IMR-90 (cell line): ENCODE data around the gene CD300H. TPM values are rescaled to one million over a fixed set of nuclear protein-coding genes. Genes with fewer than 3 reads are reported as not detected.

Experiments
- ATAC-seq: fragments of 200-7000 bp; cut with Tn5 transposase; 2 replicates; pipeline ENCODE4 v1.9.1; 2020; ENCODE audit warnings: low read depth, mild to moderate bottlenecking, moderate library complexity
- BruUV-seq: library from RNA; stranded (reverse); fragments of 400-500 nt; replicated peaks from 2 replicates; lab custom pipeline; 2021; lab: Mats Ljungman, UMichigan
- CTCF ChIA-PET: fragments of 300-600 bp; formaldehyde crosslinking; extraction: SDS; loops from one replicate; lab custom pipeline; 2021; ENCODE audit warnings: antibody characterized with exemption; lab: Yijun Ruan, JAX
- POLR2A ChIA-PET: fragments of 300-600 bp; sonication (Branson Sonifier 250); formaldehyde crosslinking; loops from one replicate; lab custom pipeline; 2022; ENCODE audit warnings: antibody characterized with exemption; ENCODE audit not compliant: unreplicated experiment; lab: Charles Lee
- DNase-seq: peaks from one replicate; pipeline ENCODE4 v3.0.0; 2013
- H2AFZ ChIP-seq: replicated peaks from 2 replicates; pipeline ENCODE3; 2013; ENCODE audit warnings: low read length, mild to moderate bottlenecking; ENCODE audit not compliant: poor library complexity
- H2AK5ac ChIP-seq: 2 replicates; pipeline ENCODE4 v1.6.1; 2013; ENCODE audit warnings: low read depth, low read length, inconsistent platforms
- H2AK9ac ChIP-seq: replicated peaks from 2 replicates; pipeline ENCODE3; 2013; ENCODE audit warnings: mild to moderate bottlenecking, low read depth, low read length, moderate library complexity; ENCODE audit not compliant: poor library complexity
- H2BK120ac ChIP-seq: 2 replicates; pipeline ENCODE4 v1.6.1; 2013; ENCODE audit warnings: low read depth, low read length, inconsistent platforms
- H2BK15ac ChIP-seq: 3 replicates; pipeline ENCODE4 v1.6.1; 2013; ENCODE audit warnings: low read depth, low read length, inconsistent platforms
- H2BK20ac ChIP-seq: 2 replicates; pipeline ENCODE4 v1.6.1; 2013; ENCODE audit warnings: low read depth, mild to moderate bottlenecking, inconsistent platforms, low read length, moderate library complexity
- H2BK5ac ChIP-seq: 2 replicates; pipeline ENCODE4 v1.6.1; 2013; ENCODE audit warnings: mild to moderate bottlenecking, low read depth, low read length, inconsistent platforms; ENCODE audit not compliant: poor library complexity, severe bottlenecking
- H3K14ac ChIP-seq: replicated peaks from 2 replicates; pipeline ENCODE4 v1.6.1; 2013; ENCODE audit warnings: low read depth, low read length, inconsistent platforms
- H3K18ac ChIP-seq: 2 replicates; pipeline ENCODE4 v1.6.1; 2013; ENCODE audit warnings: low read depth, low read length, control low read depth
- H3K23ac ChIP-seq: 2 replicates; pipeline ENCODE4 v1.6.1; 2013; ENCODE audit warnings: low read depth, low read length, inconsistent platforms
- H3K27ac ChIP-seq: 2 replicates; pipeline ENCODE4 v1.5.1; 2013; ENCODE audit warnings: mild to moderate bottlenecking, control low read depth, low read length; ENCODE audit not compliant: insufficient read depth
- H3K27me3 ChIP-seq: 2 replicates; pipeline ENCODE4 v1.6.1; 2013; ENCODE audit warnings: low read length; ENCODE audit not compliant: control insufficient read depth, insufficient read depth
- H3K36me3 ChIP-seq: 2 replicates; pipeline ENCODE4 v1.6.1; 2013; ENCODE audit warnings: low read length, mixed read lengths; ENCODE audit not compliant: control insufficient read depth, insufficient read depth
- H3K4ac ChIP-seq: 2 replicates; pipeline ENCODE4 v1.6.1; 2013; ENCODE audit warnings: low read depth, low read length, inconsistent platforms
- H3K4me1 ChIP-seq: 2 replicates; pipeline ENCODE4 v1.6.1; 2013; ENCODE audit warnings: low read length, mixed read lengths; ENCODE audit not compliant: control insufficient read depth, insufficient read depth
- H3K4me2 ChIP-seq: 2 replicates; pipeline ENCODE4 v1.6.1; 2013; ENCODE audit warnings: low read depth, mild to moderate bottlenecking, control low read depth, low read length, moderate library complexity
- H3K4me3 ChIP-seq: 2 replicates; pipeline ENCODE4 v1.5.1; 2013; ENCODE audit warnings: low read depth, mild to moderate bottlenecking, control low read depth, low read length, moderate library complexity; ENCODE audit not compliant: insufficient read depth
- H3K56ac ChIP-seq: 2 replicates; pipeline ENCODE4 v1.6.1; 2013; ENCODE audit warnings: low read length, inconsistent platforms; ENCODE audit not compliant: insufficient read depth; ENCODE audit errors: extremely low read depth
- H3K79me1 ChIP-seq, 2 experiments: 2 replicates each; pipeline ENCODE4 v1.6.1; 2013; ENCODE audit warnings: low read length in 2 of 2, inconsistent platforms in 1 of 2, low read depth in 1 of 2
- H3K9ac ChIP-seq: 2 replicates; pipeline ENCODE4 v1.6.1; 2013; ENCODE audit warnings: low read depth, low read length, control low read depth
- H3K9me1 ChIP-seq: 2 replicates; pipeline ENCODE4 v1.6.1; 2013; ENCODE audit warnings: low read length, inconsistent platforms; ENCODE audit not compliant: insufficient read depth
- H3K9me3 ChIP-seq: 2 replicates; pipeline ENCODE4 v1.6.1; 2013; ENCODE audit warnings: low read length; ENCODE audit not compliant: control insufficient read depth, insufficient read depth
- H4K20me1 ChIP-seq: 2 replicates; pipeline ENCODE4 v1.6.1; 2013; ENCODE audit warnings: low read length, inconsistent platforms; ENCODE audit not compliant: insufficient read depth
- H4K5ac ChIP-seq: 2 replicates; pipeline ENCODE4 v1.6.1; 2013; ENCODE audit warnings: mild to moderate bottlenecking, low read depth, low read length, control low read depth
- H4K8ac ChIP-seq, 2 experiments: 2 replicates each; pipeline ENCODE4 v1.6.1; 2013; ENCODE audit warnings: low read depth in 2 of 2, low read length in 2 of 2, control low read depth in 1 of 2, inconsistent platforms in 1 of 2
- H4K91ac ChIP-seq: 2 replicates; pipeline ENCODE4 v1.6.1; 2013; ENCODE audit warnings: low read depth, low read length, inconsistent platforms; ENCODE audit not compliant: insufficient read depth
- BHLHE40 ChIP-seq: fragments of 150-350 bp; IDR thresholded peaks from 2 replicates; pipeline ENCODE4 v1.6.1; 2016; ENCODE audit warnings: mild to moderate bottlenecking, low read depth, low read length
- CEBPB ChIP-seq: IDR thresholded peaks from 2 replicates; pipeline ENCODE4 v1.6.1; 2012; ENCODE audit warnings: low read depth, low read length, improper control_type of control experiment
- CHD1 ChIP-seq: IDR thresholded peaks from 2 replicates; pipeline ENCODE4 v1.6.1; 2012; ENCODE audit warnings: low read depth, low read length, improper control_type of control experiment
- ELK1 ChIP-seq: fragments of 150-350 bp; IDR thresholded peaks from 2 replicates; pipeline ENCODE4 v1.6.1; 2016; ENCODE audit warnings: low read depth, mild to moderate bottlenecking, low read length, moderate library complexity, borderline replicate concordance
- FOS ChIP-seq: fragments of 150-350 bp; IDR thresholded peaks from 2 replicates; pipeline ENCODE4 v1.6.1; 2016; ENCODE audit warnings: low read depth, low read length
- MAFK ChIP-seq: IDR thresholded peaks from 2 replicates; pipeline ENCODE4 v1.6.1; 2012; ENCODE audit warnings: low read depth, low read length, improper control_type of control experiment
- MAZ ChIP-seq: IDR thresholded peaks from 2 replicates; pipeline ENCODE4 v1.6.1; 2012; ENCODE audit warnings: low read depth, mild to moderate bottlenecking, low read length, improper control_type of control experiment, moderate library complexity, borderline replicate concordance
- MXI1 ChIP-seq: IDR thresholded peaks from 2 replicates; pipeline ENCODE4 v1.6.1; 2012; ENCODE audit warnings: low read depth, mild to moderate bottlenecking, low read length, moderate library complexity, borderline replicate concordance
- NFE2L2 ChIP-seq: fragments of 150-350 bp; IDR thresholded peaks from 2 replicates; pipeline ENCODE4 v1.6.1; 2016; ENCODE audit warnings: low read depth, mild to moderate bottlenecking, low read length
- POLR2A ChIP-seq: IDR thresholded peaks from 2 replicates; pipeline ENCODE4 v1.6.1; 2012; ENCODE audit warnings: mild to moderate bottlenecking, low read depth, low read length
- RAD21 ChIP-seq: IDR thresholded peaks from 2 replicates; pipeline ENCODE4 v1.6.1; 2012; ENCODE audit warnings: low read length, improper control_type of control experiment
- RCOR1 ChIP-seq: IDR thresholded peaks from 2 replicates; pipeline ENCODE4 v1.6.1; 2012; ENCODE audit warnings: mild to moderate bottlenecking, low read length, improper control_type of control experiment; ENCODE audit not compliant: insufficient replicate concordance
- RFX5 ChIP-seq: IDR thresholded peaks from 2 replicates; pipeline ENCODE4 v1.8.0; 2012; ENCODE audit warnings: low read depth, mild to moderate bottlenecking, low read length, moderate library complexity
- SMC3 ChIP-seq: fragments of 150-350 bp; IDR thresholded peaks from 2 replicates; pipeline ENCODE4 v1.6.1; 2016; ENCODE audit warnings: low read depth, mild to moderate bottlenecking, antibody characterized with exemption, low read length, moderate library complexity
- WGBS, 2 experiments: methylation state at CpG; one replicate each; pipeline versions ENCODE4 v1.1.5 to v1.1.7; 2013; ENCODE audit warnings: missing lambda C conversion rate in 2 of 2; ENCODE audit not compliant: insufficient read length in 1 of 2; ENCODE audit errors: extremely low coverage in 2 of 2; 5-methylcytosine and 5-hydroxymethylcytosine counted together
- dilution Hi-C: fragments of 300-500 bp; cut with HindIII; formaldehyde crosslinking; loops from one replicate; pipeline ENCODE4 v1.14.3; 2018; ENCODE audit warnings: low sequenced_read_pairs; ENCODE audit not compliant: unreplicated experiment
- in situ Hi-C: fragments of 300-500 bp; cut with MboI; formaldehyde crosslinking; loops from 3 replicates; pipeline ENCODE4 v1.14.3; 2019; ENCODE audit warnings: low sequenced_read_pairs, inconsistent platforms, mixed read lengths
- intact Hi-C: fragments of 100-400 bp; cut with micrococcal nuclease; formaldehyde crosslinking; loops from 2 replicates; pipeline ENCODE4 v1.10.0; 2022
- polyA plus RNA-seq, 3 experiments: library from polyadenylated mRNA; depleted of rRNA; stranded (reverse); fragments of >200 nt; gene quantifications; 2 replicates each; pipeline ENCODE4 v1.2.3, GENCODE V29; 2012; ENCODE audit warnings: low replicate concordance in 1 of 3
- total RNA-seq: library from RNA; depleted of rRNA; stranded (reverse); fragments of >200 nt; gene quantifications from 2 replicates; pipeline ENCODE4 v1.2.3, GENCODE V29; 2012
- TF ChIP-seq, protein P1 (sequence below): conservative IDR thresholded peaks from 2 replicates; pipeline ENCODE4 v1.5.1; 2012; ENCODE audit warnings: mild to moderate bottlenecking, low read depth, low read length, improper control_type of control experiment
- TF ChIP-seq, protein P2 (sequence below): fragments of 150-350 bp; IDR thresholded peaks from 2 replicates; pipeline ENCODE4 v1.6.1; 2017; ENCODE audit warnings: mild to moderate bottlenecking, antibody characterized with exemption, low read length, low read depth

Gene CD300H
- total and polyA plus RNA-seq, 2 of the 4 experiments (the other 2 are of a cell fraction) = not detected

GRCh38 chr17:74536890-74537289 lies 30.4 kb downstream of the CD300H start:
- H2AK9ac ChIP-seq = no peak overlapping the region
- H2BK20ac ChIP-seq = no peak overlapping the region
- H4K5ac ChIP-seq = no peak overlapping the region
- H2BK5ac ChIP-seq = no peak overlapping the region
- H3K18ac ChIP-seq = no peak overlapping the region
- no peak overlapping the region for H4K8ac ChIP-seq
- no peak overlapping the region for H2BK15ac ChIP-seq
- H3K9me3 ChIP-seq = peaks cover 34% of the 10 kb centered on the region
- CTCF ChIA-PET = no interaction called here
- H4K20me1 ChIP-seq = no peaks in the 10 kb centered on the region
- no peak overlapping the region for H3K4me3 ChIP-seq
- ATAC-seq = no peak
- H3K56ac ChIP-seq = no peak overlapping the region
- no peaks in the 10 kb centered on the region for H3K4me1 ChIP-seq
- H3K9me1 ChIP-seq = no peaks in the 10 kb centered on the region
- in situ Hi-C loops (no loop called here), intact Hi-C loops (no loop called here), dilution Hi-C loops (no loop called here)
- H3K14ac ChIP-seq = no peak overlapping the region
- no TSS peak for BruUV-seq
- no CpG with 5 or more reads among the region's 3 CpGs for WGBS, 2 experiments
- POLR2A ChIA-PET = no interaction called here
- H3K9ac ChIP-seq = no peak overlapping the region
- TF ChIP-seq MAZ = no peak
- no peak for TF ChIP-seq NFE2L2
- no peak for TF ChIP-seq RAD21
- TF ChIP-seq RCOR1 = no peak
- no peak for TF ChIP-seq ELK1
- TF ChIP-seq MAFK = no peak
- TF ChIP-seq FOS = no peak
- TF ChIP-seq MXI1 = no peak
- no peak for TF ChIP-seq BHLHE40
- TF ChIP-seq POLR2A = no peak
- TF ChIP-seq CEBPB = no peak
- TF ChIP-seq RFX5 = no peak
- TF ChIP-seq CHD1 = no peak
- TF ChIP-seq, protein P1, sequence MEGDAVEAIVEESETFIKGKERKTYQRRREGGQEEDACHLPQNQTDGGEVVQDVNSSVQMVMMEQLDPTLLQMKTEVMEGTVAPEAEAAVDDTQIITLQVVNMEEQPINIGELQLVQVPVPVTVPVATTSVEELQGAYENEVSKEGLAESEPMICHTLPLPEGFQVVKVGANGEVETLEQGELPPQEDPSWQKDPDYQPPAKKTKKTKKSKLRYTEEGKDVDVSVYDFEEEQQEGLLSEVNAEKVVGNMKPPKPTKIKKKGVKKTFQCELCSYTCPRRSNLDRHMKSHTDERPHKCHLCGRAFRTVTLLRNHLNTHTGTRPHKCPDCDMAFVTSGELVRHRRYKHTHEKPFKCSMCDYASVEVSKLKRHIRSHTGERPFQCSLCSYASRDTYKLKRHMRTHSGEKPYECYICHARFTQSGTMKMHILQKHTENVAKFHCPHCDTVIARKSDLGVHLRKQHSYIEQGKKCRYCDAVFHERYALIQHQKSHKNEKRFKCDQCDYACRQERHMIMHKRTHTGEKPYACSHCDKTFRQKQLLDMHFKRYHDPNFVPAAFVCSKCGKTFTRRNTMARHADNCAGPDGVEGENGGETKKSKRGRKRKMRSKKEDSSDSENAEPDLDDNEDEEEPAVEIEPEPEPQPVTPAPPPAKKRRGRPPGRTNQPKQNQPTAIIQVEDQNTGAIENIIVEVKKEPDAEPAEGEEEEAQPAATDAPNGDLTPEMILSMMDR = no peak
- TF ChIP-seq, protein P2, sequence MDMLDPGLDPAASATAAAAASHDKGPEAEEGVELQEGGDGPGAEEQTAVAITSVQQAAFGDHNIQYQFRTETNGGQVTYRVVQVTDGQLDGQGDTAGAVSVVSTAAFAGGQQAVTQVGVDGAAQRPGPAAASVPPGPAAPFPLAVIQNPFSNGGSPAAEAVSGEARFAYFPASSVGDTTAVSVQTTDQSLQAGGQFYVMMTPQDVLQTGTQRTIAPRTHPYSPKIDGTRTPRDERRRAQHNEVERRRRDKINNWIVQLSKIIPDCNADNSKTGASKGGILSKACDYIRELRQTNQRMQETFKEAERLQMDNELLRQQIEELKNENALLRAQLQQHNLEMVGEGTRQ = no peak
- no peak for TF ChIP-seq SMC3
- H3K27me3 ChIP-seq = no peaks in the 10 kb centered on the region
- no peak overlapping the region for H2AK5ac ChIP-seq
- DNase-seq = no peak
- H3K23ac ChIP-seq = no peak overlapping the region
- H3K4ac ChIP-seq = no peak overlapping the region
- H2BK120ac ChIP-seq = no peak overlapping the region
- H4K91ac ChIP-seq = no peak overlapping the region
- no peak overlapping the region for H3K4me2 ChIP-seq
- no peak overlapping the region for H3K27ac ChIP-seq
- H3K36me3 ChIP-seq = no peaks in the 10 kb centered on the region
- no peaks in the 10 kb centered on the region for H3K79me1 ChIP-seq
- H2AFZ ChIP-seq = no peak overlapping the region
